RWPE2 (cell line): Measurements from ENCODE around the gene KSR2.
A peak's percentile ranks its signal among the peaks of the same experiment; 100 is the strongest.

Experiments
- ATAC-seq: fragments of 200-7000 bp; cut with Tn5 transposase; 3 replicates; pipeline ENCODE4 v1.9.1; 2021; ENCODE audit warnings: low read depth
- DNase-seq: peaks from one replicate; pipeline ENCODE4 v3.0.0-alpha.2; 2020; ENCODE audit warnings: low spot score
- H3K27ac ChIP-seq: fragments of 450-650 bp; 2 replicates; pipeline ENCODE4 v1.5.1; 2017; ENCODE audit warnings: mild to moderate bottlenecking; ENCODE audit not compliant: poor library complexity, severe bottlenecking
- H3K27me3 ChIP-seq: fragments of 250-450 bp; sonication (Bioruptor Pico); 2 replicates; pipeline ENCODE4 v1.5.1; 2021; ENCODE audit warnings: mild to moderate bottlenecking, moderate library complexity; ENCODE audit not compliant: insufficient read depth, poor library complexity, severe bottlenecking
- H3K36me3 ChIP-seq: fragments of 250-450 bp; sonication (Bioruptor Pico); 2 replicates; pipeline ENCODE4 v1.5.1; 2020; ENCODE audit warnings: low read depth, mild to moderate bottlenecking, moderate library complexity
- H3K4me1 ChIP-seq: fragments of 250-450 bp; sonication (Bioruptor Pico); 2 replicates; pipeline ENCODE4 v1.5.1; 2021; ENCODE audit warnings: mild to moderate bottlenecking, moderate library complexity; ENCODE audit not compliant: insufficient read depth, poor library complexity, severe bottlenecking
- H3K4me3 ChIP-seq: fragments of 250-450 bp; sonication (Bioruptor Pico); 2 replicates; pipeline ENCODE4 v1.5.1; 2021; ENCODE audit warnings: mild to moderate bottlenecking, moderate library complexity; ENCODE audit not compliant: severe bottlenecking
- H3K9me3 ChIP-seq: fragments of 250-450 bp; sonication (Bioruptor Pico); 2 replicates; pipeline ENCODE4 v1.5.1; 2021; ENCODE audit warnings: mild to moderate bottlenecking, moderate library complexity; ENCODE audit not compliant: severe bottlenecking
- TF ChIP-seq, protein P1 (sequence below): fragments of 450-650 bp; IDR thresholded peaks from one replicate; pipeline ENCODE4 v1.5.1; 2017; ENCODE audit warnings: mild to moderate bottlenecking, moderate library complexity; ENCODE audit not compliant: poor library complexity, severe bottlenecking

The KSR2 gene

DNA sequence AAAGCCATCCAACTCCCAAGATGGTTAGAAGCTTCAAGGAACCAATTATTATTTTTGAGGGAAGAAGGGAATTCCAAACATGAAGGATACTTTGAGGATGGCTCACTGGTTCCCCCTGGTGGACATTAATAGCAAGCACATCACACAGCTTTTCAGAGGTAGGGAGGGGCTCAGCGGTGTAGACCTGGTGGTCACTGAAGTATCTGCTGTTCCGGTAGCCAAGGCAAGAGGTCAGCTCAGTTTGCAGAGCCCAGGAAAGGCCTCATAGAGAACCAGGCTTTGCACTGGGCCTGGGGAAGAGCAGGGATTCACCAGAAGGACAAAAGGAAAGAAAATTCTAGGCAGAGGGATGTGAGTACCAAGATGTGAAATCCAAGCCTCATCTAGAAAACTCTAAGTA lies 118.7 kb downstream of the KSR2 start:
- Histone ChIP-seq H3K27ac (no peak overlapping the region), H3K4me3 (no peak overlapping the region), H3K27me3 (no peaks in the 10 kb centered on the region), H3K9me3 (no peaks in the 10 kb centered on the region), H3K36me3 (no peaks in the 10 kb centered on the region), H3K4me1 (peaks cover 10% of the 10 kb centered on the region)
- TF ChIP-seq, protein P1, sequence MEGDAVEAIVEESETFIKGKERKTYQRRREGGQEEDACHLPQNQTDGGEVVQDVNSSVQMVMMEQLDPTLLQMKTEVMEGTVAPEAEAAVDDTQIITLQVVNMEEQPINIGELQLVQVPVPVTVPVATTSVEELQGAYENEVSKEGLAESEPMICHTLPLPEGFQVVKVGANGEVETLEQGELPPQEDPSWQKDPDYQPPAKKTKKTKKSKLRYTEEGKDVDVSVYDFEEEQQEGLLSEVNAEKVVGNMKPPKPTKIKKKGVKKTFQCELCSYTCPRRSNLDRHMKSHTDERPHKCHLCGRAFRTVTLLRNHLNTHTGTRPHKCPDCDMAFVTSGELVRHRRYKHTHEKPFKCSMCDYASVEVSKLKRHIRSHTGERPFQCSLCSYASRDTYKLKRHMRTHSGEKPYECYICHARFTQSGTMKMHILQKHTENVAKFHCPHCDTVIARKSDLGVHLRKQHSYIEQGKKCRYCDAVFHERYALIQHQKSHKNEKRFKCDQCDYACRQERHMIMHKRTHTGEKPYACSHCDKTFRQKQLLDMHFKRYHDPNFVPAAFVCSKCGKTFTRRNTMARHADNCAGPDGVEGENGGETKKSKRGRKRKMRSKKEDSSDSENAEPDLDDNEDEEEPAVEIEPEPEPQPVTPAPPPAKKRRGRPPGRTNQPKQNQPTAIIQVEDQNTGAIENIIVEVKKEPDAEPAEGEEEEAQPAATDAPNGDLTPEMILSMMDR, result peak; percentile 90
- ATAC-seq, result peak; percentile 42; the same call in 1 of the 3 replicates
- DNase-seq, result no peak

DNA sequence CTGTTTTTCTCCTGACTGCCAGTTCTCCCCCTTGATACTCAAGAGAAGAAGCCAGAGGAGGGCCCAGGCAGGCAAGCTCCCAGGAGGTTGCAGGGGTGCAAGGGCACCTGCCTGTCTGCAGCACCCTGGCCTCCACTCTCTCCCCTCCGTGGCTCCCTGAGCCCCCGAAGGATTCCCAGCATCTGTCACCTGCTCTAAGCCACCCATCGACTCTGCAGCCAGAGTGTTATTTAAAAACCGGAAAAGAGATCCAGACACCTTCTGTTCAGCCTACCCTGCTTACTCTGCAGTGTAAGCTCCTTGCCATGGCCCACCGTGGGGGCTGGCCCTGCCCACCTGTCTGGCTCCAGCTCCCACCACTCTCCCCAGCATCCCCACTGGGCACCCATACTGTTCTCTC lies 121.4 kb downstream of the KSR2 start:
- H3K4me3 ChIP-seq, result no peak overlapping the region
- TF ChIP-seq, protein P1, result no peak
- ATAC-seq, result no peak
- H3K36me3 ChIP-seq, result no peaks in the 10 kb centered on the region
- no peak for DNase-seq
- H3K27ac ChIP-seq, result no peak overlapping the region
- H3K4me1 ChIP-seq, result no peaks in the 10 kb centered on the region
- no peaks in the 10 kb centered on the region for H3K9me3 ChIP-seq
- no peaks in the 10 kb centered on the region for H3K27me3 ChIP-seq

DNA sequence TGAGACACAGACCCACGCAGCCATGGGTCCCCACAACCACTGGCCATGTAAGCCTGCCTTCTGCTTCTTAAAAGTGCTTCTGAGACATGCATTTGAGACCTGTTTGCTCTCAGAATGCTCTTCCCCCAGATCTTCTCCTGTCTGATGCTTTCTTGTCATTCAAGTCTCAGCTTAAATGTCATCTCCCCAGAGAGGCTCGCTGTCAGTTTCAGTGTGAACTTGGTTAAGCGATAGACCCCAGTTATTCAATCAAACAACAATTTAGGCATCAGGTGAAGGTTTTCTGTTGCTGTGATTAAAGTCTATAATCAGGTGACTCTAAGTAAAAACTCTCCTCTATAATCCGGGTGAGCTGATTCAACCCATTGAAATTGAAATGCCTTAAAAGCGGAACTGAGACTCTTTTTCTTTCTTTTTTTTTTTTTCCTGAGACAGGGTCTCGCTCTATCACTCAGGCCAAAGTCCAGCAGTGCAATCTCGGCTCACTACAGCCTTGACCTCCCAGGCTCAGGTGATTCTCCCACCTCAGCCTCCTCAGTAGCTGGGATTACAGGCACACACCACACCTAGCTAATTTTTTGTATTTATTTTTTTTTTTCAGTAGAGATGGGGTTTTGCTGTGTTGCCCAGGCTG lies 123.4 kb downstream of the KSR2 start:
- no peaks in the 10 kb centered on the region for H3K36me3 ChIP-seq
- ATAC-seq (no peak), DNase-seq (no peak)
- no peaks in the 10 kb centered on the region for H3K4me1 ChIP-seq
- H3K9me3 ChIP-seq, result no peaks in the 10 kb centered on the region
- TF ChIP-seq, protein P1, result no peak
- no peak overlapping the region for H3K27ac ChIP-seq
- no peaks in the 10 kb centered on the region for H3K27me3 ChIP-seq
- no peak overlapping the region for H3K4me3 ChIP-seq

DNA sequence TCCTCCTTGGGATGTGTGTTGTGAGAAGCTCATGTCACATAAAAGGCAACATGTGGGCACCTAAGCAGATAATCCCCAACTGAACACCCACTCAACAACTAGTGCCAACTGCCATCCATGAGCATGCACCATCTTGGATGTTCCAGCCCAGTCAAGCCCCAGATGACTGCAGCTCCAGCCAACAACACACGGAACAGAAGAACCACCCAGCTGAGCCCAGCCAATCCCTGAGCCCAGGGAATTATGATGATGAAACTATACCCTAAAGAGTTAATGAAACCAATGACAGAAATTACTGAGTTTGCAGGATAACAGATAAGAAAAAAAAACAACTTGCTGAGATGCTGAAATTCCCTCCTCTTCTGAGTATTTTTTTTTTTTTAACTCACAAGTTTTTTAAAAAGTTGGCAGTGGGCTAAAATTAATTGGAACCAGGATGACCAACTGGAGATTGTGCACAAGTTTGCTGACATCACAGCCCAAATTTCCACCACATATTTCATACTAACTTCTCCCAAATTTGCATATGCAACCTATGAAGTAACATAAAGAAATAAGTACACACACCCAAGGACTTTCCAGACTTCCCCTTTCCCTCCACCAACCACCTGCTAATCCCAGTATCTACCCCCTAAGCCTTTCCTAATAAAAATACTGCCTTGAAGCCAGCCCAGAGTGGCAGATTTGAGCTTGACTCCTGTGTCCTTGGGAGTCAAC lies 124.5 kb downstream of the KSR2 start:
- DNase-seq (no peak), ATAC-seq (no peak)
- no peaks in the 10 kb centered on the region for H3K36me3 ChIP-seq
- TF ChIP-seq, protein P1, result no peak
- no peak overlapping the region for H3K27ac ChIP-seq
- no peak overlapping the region for H3K4me3 ChIP-seq
- H3K9me3 ChIP-seq, result no peaks in the 10 kb centered on the region
- H3K4me1 ChIP-seq, result no peaks in the 10 kb centered on the region
- H3K27me3 ChIP-seq, result no peaks in the 10 kb centered on the region

DNA sequence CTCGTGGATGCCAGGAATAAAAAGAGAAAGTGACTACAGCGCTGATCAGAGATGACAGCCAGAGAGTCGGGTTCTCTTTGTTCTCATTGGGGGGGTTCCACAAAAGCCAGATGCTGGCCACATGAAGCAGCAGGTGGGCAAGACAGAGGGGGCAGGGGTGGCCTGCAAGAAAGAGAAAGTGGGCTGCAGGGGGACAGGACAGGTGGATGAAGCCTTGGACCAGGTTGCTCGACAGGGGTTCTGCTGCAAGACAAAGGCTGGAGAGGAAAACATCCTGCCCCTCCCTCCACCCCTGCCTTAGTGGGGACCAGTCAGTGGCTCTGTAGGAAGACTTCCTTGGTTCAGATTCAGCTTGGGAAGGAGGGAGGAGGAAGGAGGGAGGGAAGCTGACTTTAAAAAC lies 126.2 kb downstream of the KSR2 start:
- H3K9me3 ChIP-seq, result no peaks in the 10 kb centered on the region
- ATAC-seq (no peak), DNase-seq (no peak)

More for the DNA sequence above, 126.2 kb downstream of the KSR2 start:
- Histone ChIP-seq H3K27ac (no peak overlapping the region), H3K36me3 (no peaks in the 10 kb centered on the region), H3K27me3 (no peaks in the 10 kb centered on the region), H3K4me1 (no peaks in the 10 kb centered on the region), H3K4me3 (no peak overlapping the region)
- TF ChIP-seq, protein P1, result no peak
